ACC112 (cell line): ENCODE results near the gene KPTN.

ENCODE experiments used
- H2AFZ ChIP-seq: fragments of 200-600 bp; sonication (generic); one replicate; pipeline ENCODE4 v1.6.0; 2017; ENCODE audit warnings: antibody characterized with exemption, low read length; ENCODE audit not compliant: unreplicated experiment
- H3K27ac ChIP-seq: fragments of 200-600 bp; sonication (generic); 2 replicates; pipeline ENCODE4 v1.5.1; 2014; ENCODE audit warnings: low read depth, mild to moderate bottlenecking, antibody characterized with exemption, low read length, moderate library complexity
- H3K27me3 ChIP-seq: fragments of 200-600 bp; sonication (generic); 2 replicates; pipeline ENCODE4 v1.6.1; 2014; ENCODE audit warnings: mild to moderate bottlenecking, antibody characterized with exemption, low read length, moderate library complexity, mixed read lengths; ENCODE audit not compliant: insufficient read depth
- H3K36me3 ChIP-seq: fragments of 200-600 bp; sonication (generic); 2 replicates; pipeline ENCODE4 v1.6.1; 2016; ENCODE audit warnings: mild to moderate bottlenecking, antibody characterized with exemption, low read length, moderate library complexity, mixed read lengths; ENCODE audit not compliant: insufficient read depth
- H3K4me1 ChIP-seq: fragments of 200-600 bp; sonication (generic); one replicate; pipeline ENCODE4 v1.6.1; 2016; ENCODE audit warnings: low read length, mixed read lengths; ENCODE audit not compliant: insufficient read depth, unreplicated experiment, control insufficient read depth
- H3K4me3 ChIP-seq: fragments of 200-600 bp; sonication (generic); 2 replicates; pipeline ENCODE4 v1.5.1; 2014; ENCODE audit warnings: mild to moderate bottlenecking, low read depth, low read length
- H3K79me2 ChIP-seq: fragments of 200-600 bp; sonication (generic); one replicate; pipeline ENCODE4 v1.6.0; 2016; ENCODE audit warnings: low read length; ENCODE audit not compliant: control insufficient read depth, unreplicated experiment, insufficient read depth

KPTN gene

GRCh38 chr19:47483800-47484690, at the start of gene KPTN:
Gene KPTN (minus strand): TSS chr19:47484219. CDS start chr19:47484160, 59 bp downstream.
- H2AFZ ChIP-seq: no peak within 1 kb of the TSS
- H3K4me1 ChIP-seq: no peaks in the 10 kb centered on the region
- peak within 1 kb of the TSS; percentile 60 for H3K27ac ChIP-seq
- peak within 1 kb of the TSS; percentile 76 for H3K4me3 ChIP-seq
- H3K79me2 ChIP-seq: no peaks in the 10 kb centered on the region
- no peaks in the 10 kb centered on the region for H3K36me3 ChIP-seq
- H3K27me3 ChIP-seq: no peaks in the 10 kb centered on the region

- H3K36me3 ChIP-seq: no peaks in the 10 kb centered on the region
- no peaks in the 10 kb centered on the region for H3K4me1 ChIP-seq
- no peaks in the 10 kb centered on the region for H3K79me2 ChIP-seq
- no peak overlapping the region for H3K27ac ChIP-seq
- H3K27me3 ChIP-seq: no peaks in the 10 kb centered on the region
- H2AFZ ChIP-seq: no peak overlapping the region
- no peak overlapping the region for H3K4me3 ChIP-seq
These were observed 47.8 kb upstream of the KPTN start for GRCh38 chr19:47531640-47532387.

GRCh38 chr19:47529018-47529742, 45.2 kb upstream of the KPTN start:
- H3K79me2 ChIP-seq: no peaks in the 10 kb centered on the region
- H2AFZ ChIP-seq: no peak overlapping the region
- no peak overlapping the region for H3K27ac ChIP-seq
- no peak overlapping the region for H3K4me3 ChIP-seq
- H3K27me3 ChIP-seq: no peaks in the 10 kb centered on the region
- H3K36me3 ChIP-seq: no peaks in the 10 kb centered on the region
- no peaks in the 10 kb centered on the region for H3K4me1 ChIP-seq

GRCh38 chr19:47526798-47527197, 42.8 kb upstream of the KPTN start:
- no peaks in the 10 kb centered on the region for H3K36me3 ChIP-seq
- no peak overlapping the region for H3K4me3 ChIP-seq
- no peak overlapping the region for H2AFZ ChIP-seq
- H3K27ac ChIP-seq: no peak overlapping the region
- no peaks in the 10 kb centered on the region for H3K27me3 ChIP-seq
- H3K4me1 ChIP-seq: no peaks in the 10 kb centered on the region
- H3K79me2 ChIP-seq: no peaks in the 10 kb centered on the region

GRCh38 chr19:47523473-47523872, 39.5 kb upstream of the KPTN start:
- Histone ChIP-seq H3K79me2 (no peaks in the 10 kb centered on the region), H3K36me3 (no peaks in the 10 kb centered on the region), H3K4me3 (no peak overlapping the region), H3K4me1 (no peaks in the 10 kb centered on the region), H2AFZ (no peak overlapping the region), H3K27ac (no peak overlapping the region), H3K27me3 (no peaks in the 10 kb centered on the region)

- no peak overlapping the region for H3K27ac ChIP-seq
These were observed 37.6 kb upstream of the KPTN start for GRCh38 chr19:47521473-47522180.

GRCh38 chr19:47520839-47521238, 36.8 kb upstream of the KPTN start:
- no peaks in the 10 kb centered on the region for H3K79me2 ChIP-seq
- no peaks in the 10 kb centered on the region for H3K27me3 ChIP-seq
- no peaks in the 10 kb centered on the region for H3K4me1 ChIP-seq
- no peak overlapping the region for H3K4me3 ChIP-seq
- H3K27ac ChIP-seq: no peak overlapping the region
- no peaks in the 10 kb centered on the region for H3K36me3 ChIP-seq
- no peak overlapping the region for H2AFZ ChIP-seq

More at GRCh38 chr19:47521473-47522180, 37.6 kb upstream of the KPTN start:
- H2AFZ ChIP-seq: no peak overlapping the region
- H3K4me3 ChIP-seq: no peak overlapping the region
- no peaks in the 10 kb centered on the region for H3K79me2 ChIP-seq
- no peaks in the 10 kb centered on the region for H3K27me3 ChIP-seq
- H3K36me3 ChIP-seq: no peaks in the 10 kb centered on the region
- no peaks in the 10 kb centered on the region for H3K4me1 ChIP-seq

- H3K4me1 ChIP-seq: no peaks in the 10 kb centered on the region
These were observed 36.4 kb upstream of the KPTN start for GRCh38 chr19:47520343-47520806.

GRCh38 chr19:47518854-47519253, 34.8 kb upstream of the KPTN start:
- no peak overlapping the region for H2AFZ ChIP-seq
- H3K27ac ChIP-seq: no peak overlapping the region
- H3K27me3 ChIP-seq: no peaks in the 10 kb centered on the region
- no peaks in the 10 kb centered on the region for H3K4me1 ChIP-seq
- no peak overlapping the region for H3K4me3 ChIP-seq
- peaks cover 9% of the 10 kb centered on the region for H3K79me2 ChIP-seq
- no peaks in the 10 kb centered on the region for H3K36me3 ChIP-seq

More at GRCh38 chr19:47520343-47520806, 36.4 kb upstream of the KPTN start:
- Histone ChIP-seq H3K36me3 (no peaks in the 10 kb centered on the region), H3K4me3 (no peak overlapping the region), H2AFZ (no peak overlapping the region), H3K27ac (no peak overlapping the region), H3K79me2 (no peaks in the 10 kb centered on the region), H3K27me3 (no peaks in the 10 kb centered on the region)

- Histone ChIP-seq H3K4me1 (peaks cover 4% of the 10 kb centered on the region), H3K36me3 (no peaks in the 10 kb centered on the region), H2AFZ (no peak overlapping the region), H3K79me2 (peaks cover 15% of the 10 kb centered on the region), H3K27ac (no peak overlapping the region), H3K4me3 (no peak overlapping the region), H3K27me3 (no peaks in the 10 kb centered on the region)
These were observed 34.1 kb upstream of the KPTN start for GRCh38 chr19:47518139-47518538.
